GM12878 (cell line): ENCODE measurements around the gene RERE. TPM values are rescaled to one million over a fixed set of nuclear protein-coding genes. Genes with fewer than 3 reads are reported as not detected.

Source experiments
- ATAC-seq: fragments of 200-7000 bp; cut with Tn5 transposase; 3 replicates; pipeline ENCODE4 v1.9.1; 2020; ENCODE audit warnings: mild to moderate bottlenecking, moderate library complexity
- BruUV-seq: library from RNA; stranded (reverse); fragments of 400-500 nt; replicated peaks from 2 replicates; lab custom pipeline; 2021; lab: Mats Ljungman, UMichigan
- CTCF ChIA-PET: fragments of 300-600 bp; sonication (Branson Sonifier 250); formaldehyde crosslinking; extraction: SDS; loops from one replicate; lab custom pipeline; 2021; ENCODE audit warnings: inconsistent platforms; lab: Yijun Ruan, JAX
- POLR2A ChIA-PET: fragments of 350-600 bp; formaldehyde crosslinking; extraction: SDS; loops from one replicate; lab custom pipeline; 2021; ENCODE audit warnings: inconsistent platforms; lab: Charles Lee
- RAD21 ChIA-PET: fragments of 300-600 bp; sonication (Branson Sonifier 250); formaldehyde crosslinking; loops from one replicate; lab custom pipeline; 2023; ENCODE audit warnings: antibody characterized with exemption; ENCODE audit not compliant: unreplicated experiment; lab: Charles Lee
- SMC1A ChIA-PET: fragments of 300-600 bp; sonication (Branson Sonifier 250); formaldehyde crosslinking; loops from one replicate; lab custom pipeline; 2023; ENCODE audit not compliant: unreplicated experiment, uncharacterized antibody; lab: Charles Lee
- DNase-seq: peaks from one replicate; pipeline ENCODE4 v3.0.0-alpha.2; 2011; ENCODE audit warnings: low read depth, low spot score
- FAIRE-seq: peaks from 3 replicates; lab custom pipeline; 2011; peaks lifted over from hg19 to GRCh38; lab: Jason Lieb, UNC
- H2AFZ ChIP-seq: 2 replicates; pipeline ENCODE4 v1.6.0; 2011; ENCODE audit warnings: low read depth, low read length, control low read depth; ENCODE audit not compliant: control insufficient read depth
- H3K27ac ChIP-seq: 2 replicates; pipeline ENCODE4 v1.5.1; 2011; ENCODE audit warnings: control low read depth; ENCODE audit not compliant: control insufficient read depth, insufficient read depth
- H3K27me3 ChIP-seq, 2 experiments: replicated peaks in 1 of 2; 2 replicates each; pipeline versions ENCODE4 v1.6.0 to v1.6.1; 2011; ENCODE audit warnings: low read length in 1 of 2; ENCODE audit not compliant: control insufficient read depth in 2 of 2, insufficient read depth in 2 of 2
- H3K36me3 ChIP-seq, 2 experiments: 2 replicates each; pipeline ENCODE4 v1.5.1; 2011; ENCODE audit warnings: low read length in 1 of 2; ENCODE audit not compliant: control insufficient read depth in 2 of 2, insufficient read depth in 2 of 2
- H3K4me1 ChIP-seq: 2 replicates; pipeline ENCODE4 v1.6.1; 2011; ENCODE audit warnings: mild to moderate bottlenecking, low read length, moderate library complexity, mixed read lengths; ENCODE audit not compliant: control insufficient read depth, insufficient read depth
- H3K4me2 ChIP-seq: 2 replicates; pipeline ENCODE4 v1.6.0; 2011; ENCODE audit warnings: control low read depth; ENCODE audit not compliant: control insufficient read depth, insufficient read depth
- H3K4me3 ChIP-seq: fragments of 200-600 bp; sonication (generic); 2 replicates; pipeline ENCODE4 v1.5.1; 2016
- H3K79me2 ChIP-seq: 2 replicates; pipeline ENCODE4 v1.6.0; 2011; ENCODE audit warnings: low read length; ENCODE audit not compliant: control insufficient read depth, insufficient read depth
- H3K9ac ChIP-seq: 2 replicates; pipeline ENCODE4 v1.8.0; 2011; ENCODE audit warnings: low read length, control low read depth, mixed read lengths; ENCODE audit not compliant: control insufficient read depth, insufficient read depth
- H3K9me3 ChIP-seq: replicated peaks from 3 replicates; pipeline ENCODE4 v1.5.1; 2011; ENCODE audit warnings: mild to moderate bottlenecking, low read length; ENCODE audit not compliant: control insufficient read depth, insufficient read depth
- H4K20me1 ChIP-seq: 2 replicates; pipeline ENCODE4 v1.6.0; 2011; ENCODE audit not compliant: control insufficient read depth, insufficient read depth
- ATF7 ChIP-seq: fragments of 450-650 bp; IDR thresholded peaks from 2 replicates; pipeline ENCODE4 v1.6.1; 2016; ENCODE audit warnings: low read depth, mild to moderate bottlenecking
- BMI1 ChIP-seq: fragments of 450-650 bp; IDR thresholded peaks from 2 replicates; pipeline ENCODE4 v1.6.1; 2016; ENCODE audit warnings: mild to moderate bottlenecking, moderate library complexity, borderline replicate concordance
- EED ChIP-seq: sonication (generic); IDR thresholded peaks from 2 replicates; pipeline ENCODE4 v1.6.1; 2016; ENCODE audit warnings: antibody characterized with exemption, low read depth
- EGR1 ChIP-seq, 2 experiments: IDR thresholded peaks; 1 replicate in 1 of 2; 2 replicates in 1 of 2; pipeline ENCODE4 v1.6.1; 2011 to 2012; ENCODE audit warnings: low read depth in 2 of 2, low read length in 2 of 2, borderline replicate concordance in 1 of 2, mild to moderate bottlenecking in 1 of 2, moderate library complexity in 1 of 2
- IKZF1 ChIP-seq: fragments of 450-650 bp; conservative IDR thresholded peaks from 2 replicates; pipeline ENCODE4 v1.6.1; 2017; ENCODE audit warnings: antibody characterized with exemption, mild to moderate bottlenecking
- IKZF2 ChIP-seq, 2 experiments: fragments of 450-650 bp; IDR thresholded peaks; 2 replicates each; pipeline ENCODE4 v1.6.1; 2017; ENCODE audit warnings: mild to moderate bottlenecking in 2 of 2, moderate library complexity in 2 of 2
- MEF2B ChIP-seq: fragments of 450-650 bp; IDR thresholded peaks from 2 replicates; pipeline ENCODE4 v1.6.1; 2018; ENCODE audit warnings: mild to moderate bottlenecking, moderate library complexity; ENCODE audit not compliant: partially characterized antibody, poor library complexity, severe bottlenecking
- RUNX3 ChIP-seq: IDR thresholded peaks from 2 replicates; pipeline ENCODE4 v1.6.1; 2012; ENCODE audit warnings: low read length, inconsistent platforms
- SIX5 ChIP-seq: IDR thresholded peaks from 2 replicates; pipeline ENCODE4 v1.6.1; 2011; ENCODE audit warnings: mild to moderate bottlenecking, low read depth, low read length, moderate library complexity; ENCODE audit not compliant: severe bottlenecking
- SPI1 ChIP-seq: IDR thresholded peaks from 2 replicates; pipeline ENCODE4 v1.6.1; 2011; ENCODE audit warnings: low read depth, mild to moderate bottlenecking, low read length, moderate library complexity, borderline replicate concordance; ENCODE audit not compliant: insufficient read depth
- ZNF384 ChIP-seq: IDR thresholded peaks from 2 replicates; pipeline ENCODE4 v1.6.1; 2012; ENCODE audit warnings: low read depth, mild to moderate bottlenecking, low read length, improper control_type of control experiment, borderline replicate concordance
- WGBS: methylation state at CpG from one replicate; pipeline ENCODE4 v1.1.6; 2016; ENCODE audit warnings: low lambda C conversion rate; ENCODE audit not compliant: insufficient replicate concordance, insufficient coverage; ENCODE audit errors: missing lambda C conversion rate; 5-methylcytosine and 5-hydroxymethylcytosine counted together
- in situ Hi-C: fragments of 300-500 bp; cut with MboI; formaldehyde crosslinking; loops from 9 replicates; pipeline ENCODE4 v1.14.3; 2018; ENCODE audit warnings: mixed read lengths
- intact Hi-C: fragments of 100-400 bp; cut with micrococcal nuclease; formaldehyde crosslinking; loops from one replicate; pipeline ENCODE4 v1.14.2; 2022; ENCODE audit not compliant: unreplicated experiment
- polyA plus RNA-seq, 11 experiments: library from polyadenylated mRNA; depleted of rRNA in 4 of 11; unstranded in 6 of 11; stranded (reverse) in 5 of 11; fragments of >200 nt; fragmentation: Nextera tagmentation in 4 of 11; fragmentation: Illumina TruSeq in 1 of 11; extraction: Ambion mirVana in 4 of 11; extraction: Trizol in 1 of 11; gene quantifications; 1 replicate in 1 of 11; 2 replicates in 10 of 11; pipeline versions ENCODE4 v1.2.1 to v1.2.3, GENCODE V29; 2011 to 2016; ENCODE audit warnings: inconsistent platforms in 2 of 11, missing spikeins in 2 of 11, low read depth in 1 of 11
- total RNA-seq, 4 experiments: library from RNA; depleted of rRNA in 3 of 4; stranded (reverse); fragments of >200 nt in 3 of 4; fragmentation: Illumina TruSeq in 1 of 4; extraction: Trizol in 1 of 4; gene quantifications; 2 replicates each; pipeline versions ENCODE4 v1.2.1 to v1.2.3, GENCODE V29; 2013 to 2021
- TF ChIP-seq, protein P1 (sequence below): fragments of 450-650 bp; IDR thresholded peaks from 2 replicates; pipeline ENCODE4 v1.6.1; 2014; ENCODE audit warnings: mild to moderate bottlenecking
- TF ChIP-seq, protein P2 (sequence below): IDR thresholded peaks from 2 replicates; pipeline ENCODE4 v1.6.1; 2012; ENCODE audit warnings: mild to moderate bottlenecking, low read depth, low read length
- TF ChIP-seq, protein P3 (sequence below): IDR thresholded peaks from 2 replicates; pipeline ENCODE4 v1.6.1; 2011; ENCODE audit warnings: low read depth, mild to moderate bottlenecking, low read length, moderate library complexity, borderline replicate concordance; ENCODE audit errors: extremely low read depth
- TF ChIP-seq, protein P4 (sequence below): fragments of 450-650 bp; IDR thresholded peaks from 2 replicates; pipeline ENCODE4 v1.6.1; 2017; ENCODE audit warnings: low read depth, mild to moderate bottlenecking, moderate library complexity

Gene RERE
- total and polyA plus RNA-seq, 10 of the 15 experiments (the other 5 are each of a cell fraction or from before 2014, with no cell fraction given): 5.2 to 60.5 (median 20.2) TPM

DNA sequence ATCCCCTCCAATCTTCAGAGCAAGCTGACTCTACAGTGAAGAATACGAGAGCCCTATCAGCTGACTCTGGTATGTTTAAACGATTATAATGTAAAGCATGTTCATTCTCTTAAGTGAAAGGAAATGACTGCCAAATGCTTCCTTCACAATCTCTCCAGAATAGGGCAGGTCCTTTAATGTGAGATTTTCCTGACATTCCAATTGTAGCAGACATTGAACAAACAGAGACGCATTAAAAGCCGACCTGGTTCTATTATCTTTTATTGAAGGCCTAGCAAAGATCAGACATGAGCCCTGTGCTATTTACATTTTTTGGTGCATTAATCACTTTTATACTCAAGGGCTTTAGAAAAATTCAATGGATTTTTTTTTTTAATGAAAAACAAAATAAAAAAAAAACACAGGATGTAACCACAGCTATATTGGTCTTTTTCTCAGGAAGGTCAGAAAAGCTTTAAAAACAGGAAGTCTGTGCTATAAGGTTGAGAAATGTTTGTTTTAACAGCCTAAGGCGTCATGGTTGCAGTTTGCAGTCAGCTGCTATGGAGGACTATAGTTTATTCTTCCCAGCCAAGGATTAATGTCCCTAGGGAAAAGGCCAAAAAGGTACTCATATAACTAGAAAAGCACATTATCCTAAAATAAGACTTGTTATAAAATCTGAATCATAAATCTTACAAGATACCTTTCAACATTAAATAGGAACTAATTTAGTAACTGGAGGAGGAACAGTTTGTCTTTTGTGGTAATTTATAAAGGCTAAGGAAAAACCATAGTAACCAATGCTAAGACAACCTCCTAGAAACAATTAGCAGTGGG is 104.8 kb downstream of the RERE start:
- Histone ChIP-seq H3K79me2 (peaks cover 11% of the 10 kb centered on the region), H3K9me3 (no peaks in the 10 kb centered on the region), H3K9ac (no peak overlapping the region), H3K36me3 (no peaks in the 10 kb centered on the region), H2AFZ (peak overlapping the region; percentile 52), H3K4me3 (peak overlapping the region; percentile 10; the same call in 1 of the 2 replicates), H4K20me1 (no peaks in the 10 kb centered on the region), H3K4me1 (peaks cover 8% of the 10 kb centered on the region), H3K27me3 (no peaks in the 10 kb centered on the region), H3K27ac (peak overlapping the region; percentile 49), H3K4me2 (peak overlapping the region; percentile 47)
- ChIA-PET SMC1A (interaction anchor here (0.7 to 4.5 kb wide), 10 partner anchors 9 to 151 kb away, joined by 3 to 19 read pairs (median 4); no protein-coding TSS in a partner anchor), CTCF (interaction anchor here (0.7 to 3.4 kb wide), 4 partner anchors 8 to 14 kb away, joined by 3 to 16 read pairs (median 5); no protein-coding TSS in a partner anchor), RAD21 (interaction anchor here (0.8 to 1.5 kb wide), 9 partner anchors 8 to 61 kb away, joined by 3 to 5 read pairs (median 3); no protein-coding TSS in a partner anchor), POLR2A (interaction anchor here (1.5 to 1.8 kb wide), 2 partner anchors 12 to 50 kb away, joined by 4 to 6 read pairs; no protein-coding TSS in a partner anchor)
- in situ Hi-C loops (no loop called here), intact Hi-C loops (no loop called here)
- BruUV-seq: TSS peak; percentile 12
- peak; percentile 54 for FAIRE-seq
- 14% methylated on average over 5 of the region's 5 CpGs for WGBS
- ATAC-seq: peak; percentile 83
- DNase-seq: no peak
- peak; percentile 63 for TF ChIP-seq RUNX3
- TF ChIP-seq, protein P1, sequence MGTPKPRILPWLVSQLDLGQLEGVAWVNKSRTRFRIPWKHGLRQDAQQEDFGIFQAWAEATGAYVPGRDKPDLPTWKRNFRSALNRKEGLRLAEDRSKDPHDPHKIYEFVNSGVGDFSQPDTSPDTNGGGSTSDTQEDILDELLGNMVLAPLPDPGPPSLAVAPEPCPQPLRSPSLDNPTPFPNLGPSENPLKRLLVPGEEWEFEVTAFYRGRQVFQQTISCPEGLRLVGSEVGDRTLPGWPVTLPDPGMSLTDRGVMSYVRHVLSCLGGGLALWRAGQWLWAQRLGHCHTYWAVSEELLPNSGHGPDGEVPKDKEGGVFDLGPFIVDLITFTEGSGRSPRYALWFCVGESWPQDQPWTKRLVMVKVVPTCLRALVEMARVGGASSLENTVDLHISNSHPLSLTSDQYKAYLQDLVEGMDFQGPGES: no peak
- TF ChIP-seq ATF7: peak; percentile 24; the same call in 1 of the 2 replicates
- TF ChIP-seq IKZF1: peak; percentile 57; the same call in 1 of the 2 replicates
- TF ChIP-seq, protein P2, sequence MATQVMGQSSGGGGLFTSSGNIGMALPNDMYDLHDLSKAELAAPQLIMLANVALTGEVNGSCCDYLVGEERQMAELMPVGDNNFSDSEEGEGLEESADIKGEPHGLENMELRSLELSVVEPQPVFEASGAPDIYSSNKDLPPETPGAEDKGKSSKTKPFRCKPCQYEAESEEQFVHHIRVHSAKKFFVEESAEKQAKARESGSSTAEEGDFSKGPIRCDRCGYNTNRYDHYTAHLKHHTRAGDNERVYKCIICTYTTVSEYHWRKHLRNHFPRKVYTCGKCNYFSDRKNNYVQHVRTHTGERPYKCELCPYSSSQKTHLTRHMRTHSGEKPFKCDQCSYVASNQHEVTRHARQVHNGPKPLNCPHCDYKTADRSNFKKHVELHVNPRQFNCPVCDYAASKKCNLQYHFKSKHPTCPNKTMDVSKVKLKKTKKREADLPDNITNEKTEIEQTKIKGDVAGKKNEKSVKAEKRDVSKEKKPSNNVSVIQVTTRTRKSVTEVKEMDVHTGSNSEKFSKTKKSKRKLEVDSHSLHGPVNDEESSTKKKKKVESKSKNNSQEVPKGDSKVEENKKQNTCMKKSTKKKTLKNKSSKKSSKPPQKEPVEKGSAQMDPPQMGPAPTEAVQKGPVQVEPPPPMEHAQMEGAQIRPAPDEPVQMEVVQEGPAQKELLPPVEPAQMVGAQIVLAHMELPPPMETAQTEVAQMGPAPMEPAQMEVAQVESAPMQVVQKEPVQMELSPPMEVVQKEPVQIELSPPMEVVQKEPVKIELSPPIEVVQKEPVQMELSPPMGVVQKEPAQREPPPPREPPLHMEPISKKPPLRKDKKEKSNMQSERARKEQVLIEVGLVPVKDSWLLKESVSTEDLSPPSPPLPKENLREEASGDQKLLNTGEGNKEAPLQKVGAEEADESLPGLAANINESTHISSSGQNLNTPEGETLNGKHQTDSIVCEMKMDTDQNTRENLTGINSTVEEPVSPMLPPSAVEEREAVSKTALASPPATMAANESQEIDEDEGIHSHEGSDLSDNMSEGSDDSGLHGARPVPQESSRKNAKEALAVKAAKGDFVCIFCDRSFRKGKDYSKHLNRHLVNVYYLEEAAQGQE: no peak
- TF ChIP-seq, protein P3, sequence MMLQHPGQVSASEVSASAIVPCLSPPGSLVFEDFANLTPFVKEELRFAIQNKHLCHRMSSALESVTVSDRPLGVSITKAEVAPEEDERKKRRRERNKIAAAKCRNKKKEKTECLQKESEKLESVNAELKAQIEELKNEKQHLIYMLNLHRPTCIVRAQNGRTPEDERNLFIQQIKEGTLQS: no peak
- peak; percentile 76 to 78 for TF ChIP-seq IKZF2 (IDR thresholded peaks at IDR 0.05)
- TF ChIP-seq SIX5: no peak
- peak; percentile 74 for TF ChIP-seq MEF2B
- peak; percentile 65 for TF ChIP-seq ZNF384
- peak; percentile 86 for TF ChIP-seq SPI1
- 0 out of 2 replicates have a peak, but pooled peaks have one; percentile 18 for TF ChIP-seq EED
- TF ChIP-seq, protein P4, sequence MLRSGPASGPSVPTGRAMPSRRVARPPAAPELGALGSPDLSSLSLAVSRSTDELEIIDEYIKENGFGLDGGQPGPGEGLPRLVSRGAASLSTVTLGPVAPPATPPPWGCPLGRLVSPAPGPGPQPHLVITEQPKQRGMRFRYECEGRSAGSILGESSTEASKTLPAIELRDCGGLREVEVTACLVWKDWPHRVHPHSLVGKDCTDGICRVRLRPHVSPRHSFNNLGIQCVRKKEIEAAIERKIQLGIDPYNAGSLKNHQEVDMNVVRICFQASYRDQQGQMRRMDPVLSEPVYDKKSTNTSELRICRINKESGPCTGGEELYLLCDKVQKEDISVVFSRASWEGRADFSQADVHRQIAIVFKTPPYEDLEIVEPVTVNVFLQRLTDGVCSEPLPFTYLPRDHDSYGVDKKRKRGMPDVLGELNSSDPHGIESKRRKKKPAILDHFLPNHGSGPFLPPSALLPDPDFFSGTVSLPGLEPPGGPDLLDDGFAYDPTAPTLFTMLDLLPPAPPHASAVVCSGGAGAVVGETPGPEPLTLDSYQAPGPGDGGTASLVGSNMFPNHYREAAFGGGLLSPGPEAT: peak; percentile 67; the same call in 1 of the 2 replicates
- no peak for TF ChIP-seq EGR1 (IDR thresholded peaks at IDR 0.05; ENCODE audit: borderline replicate concordance in 1 of 2, low read depth in 2 of 2, low read length in 2 of 2)
- TF ChIP-seq BMI1: no peak
